ENCODE data around the gene LRRC27.

LRRC27 gene

DNA sequence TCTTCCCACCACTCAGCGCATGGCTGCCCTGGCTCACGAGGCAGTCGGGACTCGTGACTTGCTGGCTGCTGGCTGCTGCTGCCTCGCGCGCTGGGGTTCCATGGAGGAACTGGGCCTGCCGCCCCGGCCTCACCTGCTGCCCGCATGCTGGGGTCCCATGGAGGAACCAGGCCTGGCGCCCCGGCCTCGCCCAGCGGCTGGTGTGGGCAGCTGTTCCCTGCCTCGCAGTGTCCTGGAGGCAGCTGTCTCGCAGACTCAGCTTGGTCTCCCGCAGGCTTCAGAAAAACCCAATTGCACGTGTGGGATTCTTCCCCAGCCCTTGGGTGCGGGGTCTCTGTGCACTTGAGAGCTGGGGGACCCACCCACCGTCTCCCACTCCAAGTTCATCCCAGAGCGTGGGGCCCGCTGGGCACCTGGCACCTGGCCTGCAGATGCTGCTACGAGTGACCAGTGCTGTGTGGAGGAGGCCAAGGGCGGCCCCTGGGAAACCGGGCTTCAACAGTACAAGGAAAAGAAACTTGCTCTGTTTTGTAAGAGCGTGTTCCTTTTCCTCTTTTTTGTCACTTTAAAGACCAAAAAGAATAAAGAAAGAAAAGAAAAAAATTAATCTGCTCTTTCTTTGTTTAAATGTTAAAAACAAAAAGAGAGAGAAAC lies 85.4 kb downstream of the LRRC27 start:
- DNase-seq, result no peak

GRCh38 chr10:132417957-132418441 lies 86.0 kb downstream of the LRRC27 start:
- DNase-seq, result no peak

GRCh38 chr10:132418527-132419416 lies 86.8 kb downstream of the LRRC27 start:
- no peak for DNase-seq

DNA sequence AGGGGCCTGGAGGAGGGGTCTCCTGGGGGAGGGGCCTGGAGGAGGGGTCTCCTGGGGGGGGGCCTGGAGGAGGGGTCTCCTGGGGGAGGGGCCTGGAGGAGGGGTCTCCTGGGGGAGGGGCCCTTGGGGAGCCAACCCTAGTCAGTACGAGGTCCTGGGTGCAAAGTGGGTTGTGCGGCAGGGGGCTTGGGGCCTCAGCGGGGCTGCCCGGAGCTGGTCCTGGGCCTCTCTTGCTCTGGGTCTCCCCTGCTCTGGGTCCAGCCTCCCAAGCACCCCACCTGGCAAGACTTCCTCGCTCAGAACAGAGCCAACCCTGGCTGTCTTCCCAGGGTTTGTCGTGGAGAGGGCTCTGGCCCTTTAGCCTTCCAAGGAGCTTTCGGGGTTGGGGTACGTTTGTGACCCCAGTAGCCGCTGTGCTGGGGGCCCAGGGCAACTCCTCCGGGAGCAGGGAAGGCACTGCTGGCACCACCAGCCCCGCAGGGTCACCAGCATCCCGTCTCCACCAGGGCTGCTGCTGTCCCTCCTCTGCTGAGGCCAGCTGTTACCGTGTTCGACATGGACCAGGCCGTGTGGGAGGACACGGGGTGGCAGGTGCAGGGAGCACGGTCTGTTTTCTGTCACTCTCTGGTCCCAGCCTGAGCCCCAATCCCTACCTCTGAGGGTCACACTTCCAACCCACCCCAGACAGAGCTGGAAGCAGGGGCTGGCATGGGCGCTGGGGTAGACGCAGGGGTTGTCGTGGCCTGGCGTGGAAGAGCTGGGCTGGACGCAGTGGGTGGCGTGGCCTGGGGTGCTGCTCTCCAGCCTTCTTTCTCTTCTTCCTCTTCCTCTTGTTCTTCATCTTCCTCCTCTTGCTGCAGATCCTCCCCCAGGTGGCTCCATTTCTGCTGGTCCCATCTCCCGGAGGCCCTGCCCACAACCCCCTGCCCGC lies 87.8 kb downstream of the LRRC27 start:
- DNase-seq, result no peak

DNA sequence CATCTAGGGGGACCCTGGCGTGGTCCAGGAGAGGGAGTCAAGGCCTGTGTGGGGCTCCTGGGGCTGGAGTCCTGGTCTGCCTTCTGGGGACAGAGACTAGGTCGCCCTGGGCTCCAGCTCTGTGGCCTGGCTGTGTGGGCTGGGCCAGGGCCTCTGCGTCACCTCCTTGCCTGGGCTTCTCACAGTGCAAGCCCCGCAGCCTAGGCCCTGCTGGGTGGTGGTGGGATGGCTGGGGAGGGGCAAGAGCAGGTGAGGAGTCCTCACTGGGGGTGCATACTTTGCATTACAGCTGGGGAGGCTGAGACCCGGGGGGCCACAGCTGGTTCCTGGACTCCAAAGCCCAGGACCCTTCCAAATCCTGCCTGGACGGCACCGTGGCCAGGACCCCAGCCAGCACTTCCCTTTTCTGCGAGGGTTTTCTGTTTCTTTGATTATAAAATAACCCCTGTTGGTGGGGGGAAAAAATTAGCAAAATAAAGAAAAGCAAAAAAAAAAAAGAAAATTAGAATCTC lies 88.5 kb downstream of the LRRC27 start:
- no peak for DNase-seq

- peak; percentile 68 for DNase-seq
Observed at GRCh38 chr10:132420981-132421846, 89.2 kb downstream of the LRRC27 start.

DNA sequence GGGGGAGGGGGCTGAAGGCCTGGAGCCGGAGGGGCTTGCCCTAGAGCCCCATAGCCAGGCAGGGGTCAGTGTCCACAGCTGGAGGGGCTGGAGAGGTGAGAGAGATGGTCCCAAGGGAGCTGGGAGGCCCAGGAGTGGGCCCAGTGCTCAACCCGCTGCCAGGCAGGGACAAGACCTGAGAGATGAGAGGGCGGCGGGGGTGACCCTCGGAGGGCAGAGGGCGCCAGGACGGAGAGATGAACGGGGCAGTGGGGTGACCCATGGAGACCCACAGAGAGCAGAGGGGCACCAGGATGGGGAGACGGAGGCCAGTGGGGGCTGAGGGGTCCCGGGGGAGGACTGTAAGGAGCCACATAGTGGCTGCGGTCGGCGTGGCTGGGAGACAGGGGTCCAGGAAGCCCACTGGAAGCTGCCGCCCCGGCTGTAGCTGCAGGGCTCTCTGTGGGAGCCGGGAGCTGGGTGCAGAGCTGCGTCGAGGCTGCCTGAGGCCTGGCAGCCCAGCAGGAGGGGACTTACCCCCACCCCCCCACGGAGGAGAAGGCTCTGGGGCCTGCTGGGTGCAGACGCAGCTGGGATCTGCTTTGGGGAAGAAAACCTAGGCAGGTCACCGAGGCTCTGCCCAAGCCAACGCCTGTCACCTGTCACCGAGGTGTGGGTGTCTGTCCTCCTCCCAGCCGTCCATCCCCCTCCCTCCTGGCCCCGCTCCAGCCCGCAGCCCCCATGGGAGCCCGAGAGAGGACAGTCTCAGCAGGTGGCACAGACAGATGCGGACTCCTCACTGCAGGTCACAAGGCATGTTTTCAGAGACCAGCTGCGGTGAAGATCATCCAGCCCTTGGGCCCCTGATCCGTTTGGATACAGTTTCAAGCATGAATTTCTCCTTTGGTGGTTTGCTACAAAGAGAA lies 90.1 kb downstream of the LRRC27 start:
- DNase-seq, result no peak

DNA sequence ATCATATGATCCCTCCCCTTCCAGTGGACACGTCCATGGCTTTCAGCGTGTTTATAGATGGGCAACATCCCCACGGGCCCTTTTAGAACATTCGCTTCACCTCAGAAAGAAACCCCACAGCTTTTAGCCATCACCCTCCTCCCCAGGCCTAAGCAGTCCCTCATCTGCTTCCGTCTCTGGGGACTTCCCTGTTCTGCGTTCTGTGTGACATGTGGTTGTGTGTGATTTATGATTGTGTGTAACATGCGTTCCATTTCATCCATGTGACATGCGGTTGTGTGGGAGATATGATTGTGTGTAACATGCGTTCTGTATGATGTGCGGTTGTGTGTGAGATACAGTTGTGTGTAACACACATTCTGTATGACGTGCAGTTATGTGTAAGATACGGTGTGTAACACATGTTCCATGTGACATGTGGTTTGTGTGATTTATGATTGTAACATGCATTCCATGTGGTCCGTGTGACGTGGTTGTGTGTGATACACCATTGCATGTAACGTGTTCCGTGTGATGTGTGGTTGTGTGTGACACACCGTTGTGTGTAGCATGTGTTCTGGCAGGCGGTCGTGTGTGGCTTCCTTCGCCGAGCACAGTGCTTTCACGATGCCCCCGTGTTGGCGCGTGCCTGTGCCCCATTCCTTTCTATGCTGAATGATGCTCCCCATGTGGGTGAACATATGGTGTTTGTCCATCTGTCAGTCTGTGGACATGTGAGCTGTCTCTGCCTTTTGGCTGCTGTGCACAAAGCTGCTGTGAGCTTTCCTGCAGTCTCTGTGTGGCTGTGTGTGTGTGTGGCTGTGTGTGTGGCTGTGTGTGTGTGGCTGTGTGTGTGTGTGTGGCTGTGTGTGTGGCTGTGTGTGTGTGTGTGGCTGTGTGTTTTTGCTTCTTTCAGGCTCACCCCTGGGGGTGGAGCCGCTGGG lies 91.2 kb downstream of the LRRC27 start:
- no peak for DNase-seq

DNA sequence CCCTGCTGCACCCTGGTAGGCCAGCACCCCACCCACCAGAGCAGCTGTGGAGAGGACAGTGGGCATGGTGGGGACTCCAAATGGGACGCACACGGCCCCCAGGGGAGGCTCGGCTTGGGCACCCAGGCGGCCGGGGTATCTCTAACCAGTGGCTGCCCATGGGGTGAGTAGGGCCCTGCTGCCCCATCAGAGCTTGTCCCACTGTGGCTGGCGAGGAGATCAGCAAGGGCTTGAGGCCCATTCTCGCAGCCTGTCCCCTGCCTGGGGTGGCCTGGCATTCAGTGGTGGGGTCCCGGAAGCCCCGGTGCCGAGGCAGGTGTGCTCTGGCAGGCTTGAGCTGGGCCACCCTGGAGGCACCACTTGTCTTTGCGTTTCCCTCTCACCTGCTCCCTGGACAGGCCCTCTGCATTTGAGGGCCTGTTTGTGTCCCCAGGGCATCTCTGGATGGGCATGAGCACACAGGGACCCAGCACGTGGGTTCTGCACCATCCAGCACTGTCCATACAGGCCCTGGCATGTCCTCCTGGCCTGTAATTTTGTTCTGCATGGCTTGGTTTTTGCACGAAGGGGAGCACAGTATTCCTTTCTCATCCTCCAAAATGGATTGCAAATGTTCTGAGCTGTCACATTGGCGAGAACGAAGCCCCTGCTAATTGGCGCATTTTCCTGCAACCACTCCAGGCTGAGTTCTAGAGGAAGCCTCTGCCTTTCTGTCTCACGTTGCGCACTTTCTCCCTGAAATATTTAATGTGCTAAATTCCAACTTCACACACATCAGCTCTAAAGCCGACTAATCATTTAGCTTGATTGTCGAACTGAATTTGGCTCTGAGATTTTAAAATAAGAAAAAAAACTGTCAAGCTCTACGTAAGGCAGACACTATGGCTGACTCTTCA lies 92.2 kb downstream of the LRRC27 start:
- no peak for DNase-seq

DNA sequence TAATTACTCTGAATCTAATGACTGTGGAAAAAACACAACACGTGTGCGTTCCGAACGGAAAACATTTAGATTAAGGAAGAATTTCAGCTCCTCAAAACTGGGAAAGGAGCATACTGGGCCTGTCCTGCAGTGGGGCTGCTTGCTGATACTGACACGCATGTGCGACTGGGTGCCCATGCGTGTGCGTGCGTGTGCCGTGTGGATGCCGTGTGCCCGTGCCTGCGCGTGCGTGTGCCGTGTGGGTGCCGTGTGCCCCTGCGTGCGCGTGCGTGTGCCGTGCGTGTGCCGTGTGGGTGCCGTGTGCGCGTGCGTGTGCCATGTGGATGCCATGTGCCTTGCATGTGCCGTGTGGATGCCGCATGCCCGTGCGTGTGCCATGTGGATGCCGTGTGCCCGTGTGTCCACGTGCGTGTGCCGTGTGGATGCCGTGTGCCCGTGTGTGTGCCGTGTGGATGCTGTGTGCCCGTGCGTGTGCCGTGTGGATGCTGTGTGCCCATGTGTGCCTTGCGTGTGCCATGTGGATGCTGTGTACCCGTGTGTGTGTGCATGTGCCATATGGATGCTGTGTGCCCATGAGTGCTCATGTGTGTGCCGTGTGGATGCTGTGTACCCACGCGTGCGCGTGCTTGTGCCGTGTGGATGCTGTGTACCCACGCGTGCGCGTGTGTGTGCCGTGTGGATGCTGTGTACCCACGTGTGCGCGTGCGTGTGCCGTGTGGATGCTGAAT lies 93.2 kb downstream of the LRRC27 start:
- DNase-seq, result no peak

- no peak for DNase-seq
Observed at GRCh38 chr10:132425757-132426155, 93.8 kb downstream of the LRRC27 start.

GRCh38 chr10:132427006-132427771 lies 95.2 kb downstream of the LRRC27 start:
- DNase-seq, result no peak

DNA sequence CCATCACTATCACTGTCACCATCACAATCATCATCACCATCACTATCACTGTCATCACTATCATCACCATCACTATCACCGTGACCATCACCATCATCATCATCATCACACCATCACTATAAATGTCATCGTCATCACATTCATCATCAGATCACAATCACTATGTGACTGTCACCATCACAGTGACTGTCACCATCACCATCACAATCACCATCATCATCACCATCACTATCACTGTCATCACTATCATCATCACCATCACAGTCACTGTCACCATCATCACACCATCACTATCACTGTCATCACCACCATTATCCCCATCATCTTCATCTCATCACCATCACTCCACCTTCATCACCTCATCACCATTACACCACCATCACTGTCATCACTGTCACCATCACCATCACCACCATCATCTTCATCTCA lies 96.0 kb downstream of the LRRC27 start:
- no peak for DNase-seq

DNA sequence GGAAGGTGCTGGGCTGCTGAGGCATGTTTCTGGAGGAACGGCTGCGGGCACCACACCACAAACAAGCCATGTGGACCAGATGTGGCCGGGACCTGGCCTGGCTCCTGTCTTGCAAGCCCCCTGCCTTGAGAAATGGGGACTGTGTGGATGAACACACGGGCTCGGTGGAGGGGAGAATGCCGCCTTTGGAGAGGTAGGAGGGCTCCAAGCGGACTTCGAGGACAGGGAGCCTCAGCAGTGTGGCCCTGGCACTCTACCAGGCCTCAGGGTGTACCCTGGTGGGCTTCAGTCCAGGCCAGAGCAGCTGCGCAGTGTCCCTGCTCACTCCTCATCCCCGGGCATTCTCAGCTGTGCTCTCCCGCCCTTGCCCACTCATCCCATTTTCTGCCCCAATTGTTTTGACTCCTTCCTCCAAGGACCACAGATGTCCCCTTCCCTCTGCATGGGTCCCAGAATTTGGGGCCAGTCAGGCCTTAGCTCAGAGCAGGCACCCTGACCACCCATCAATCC lies 96.5 kb downstream of the LRRC27 start:
- no peak for DNase-seq

All from fibroblast of skin of right biceps (primary cell).